Colonic mucosa (tissue), 4 donors: ENCODE measurements around the gene MN1. TPM values are rescaled to one million over a fixed set of nuclear protein-coding genes. Genes with fewer than 3 reads are reported as not detected.

Experiments
- DNase-seq: peaks from one replicate; pipeline ENCODE4 v3.0.0-alpha.2; 2020
- H3K27ac ChIP-seq: fragments of 200-600 bp; one replicate; pipeline ENCODE4 v1.8.0; 2021
- H3K27me3 ChIP-seq: fragments of 200-600 bp; one replicate; pipeline ENCODE4 v1.8.0; 2021
- H3K36me3 ChIP-seq: fragments of 200-600 bp; one replicate; pipeline ENCODE4 v1.8.0; 2021
- H3K4me1 ChIP-seq: fragments of 200-600 bp; one replicate; pipeline ENCODE4 v1.8.0; 2021; ENCODE audit warnings: mild to moderate bottlenecking
- H3K4me3 ChIP-seq: fragments of 200-600 bp; one replicate; pipeline ENCODE4 v1.8.0; 2021
- H3K9ac ChIP-seq, 2 donors: one replicate each; pipeline ENCODE4 v1.7.0; 2013; ENCODE audit warnings: control low read depth in 2 of 2, low read depth in 2 of 2, low read length in 2 of 2
- H3K9me3 ChIP-seq: fragments of 200-600 bp; one replicate; pipeline ENCODE4 v1.8.0; 2021
- CTCF ChIP-seq: fragments of 200-600 bp; IDR thresholded peaks from one replicate; pipeline ENCODE4 v1.8.0; 2022; ENCODE audit warnings: antibody characterized with exemption, mild to moderate bottlenecking
- intact Hi-C: fragments of 100-400 bp; cut with DNase I; formaldehyde crosslinking; loops from one replicate; pipeline ENCODE4 v1.14.1; 2022
- total RNA-seq, 2 donors: library from RNA; stranded (reverse); fragmentation: NEBNext Ultra II Directional in 1 of 2; extraction: Animal tissue kit (Norgen Biotek cat#: 25700) in 1 of 2; gene quantifications; one replicate each; pipeline ENCODE4 v1.2.1, GENCODE V29; 2021
- donor health status: healthy.
- donor health status: DM: no; HTN: no; CAD: no.
- donor health status: DM: no; HTN: no; CAD: no.

MN1 gene
- total RNA-seq, 2 donors from 2014 or later: 0.67 to 1.5 TPM

GRCh38 chr22:27834364-27835185 lies 33.0 kb upstream of the MN1 start:
- Histone ChIP-seq H3K27me3 (no peaks in the 10 kb centered on the region), H3K27ac (no peak overlapping the region), H3K9me3 (no peaks in the 10 kb centered on the region), H3K36me3 (no peaks in the 10 kb centered on the region), H3K9ac (no peak overlapping the region), H3K4me3 (no peak overlapping the region), H3K4me1 (no peaks in the 10 kb centered on the region)
- no peak for TF ChIP-seq CTCF
- DNase-seq: no peak
- intact Hi-C loops: no loop called here

GRCh38 chr22:27833803-27834202 lies 32.2 kb upstream of the MN1 start:
- no peak overlapping the region for H3K4me3 ChIP-seq
- intact Hi-C loops: no loop called here
- no peak for TF ChIP-seq CTCF
- DNase-seq: no peak
- H3K4me1 ChIP-seq: no peaks in the 10 kb centered on the region
- H3K36me3 ChIP-seq: no peaks in the 10 kb centered on the region
- H3K27me3 ChIP-seq: no peaks in the 10 kb centered on the region
- H3K27ac ChIP-seq: no peak overlapping the region
- H3K9ac ChIP-seq: no peak overlapping the region
- H3K9me3 ChIP-seq: no peaks in the 10 kb centered on the region

GRCh38 chr22:27832606-27833005 lies 31.1 kb upstream of the MN1 start:
- no peak for DNase-seq
- H3K4me1 ChIP-seq: no peaks in the 10 kb centered on the region
- TF ChIP-seq CTCF: no peak
- no peak overlapping the region for H3K9ac ChIP-seq
- H3K36me3 ChIP-seq: no peaks in the 10 kb centered on the region
- H3K9me3 ChIP-seq: no peaks in the 10 kb centered on the region
- no peaks in the 10 kb centered on the region for H3K27me3 ChIP-seq
- intact Hi-C loops: no loop called here
- no peak overlapping the region for H3K27ac ChIP-seq
- no peak overlapping the region for H3K4me3 ChIP-seq

GRCh38 chr22:27829620-27830019 lies 28.1 kb upstream of the MN1 start:
- no peaks in the 10 kb centered on the region for H3K27me3 ChIP-seq
- H3K4me1 ChIP-seq: no peaks in the 10 kb centered on the region
- no peak for TF ChIP-seq CTCF
- H3K9ac ChIP-seq: no peak overlapping the region
- H3K9me3 ChIP-seq: no peaks in the 10 kb centered on the region
- no peaks in the 10 kb centered on the region for H3K36me3 ChIP-seq
- no peak for DNase-seq
- intact Hi-C loops: no loop called here
- H3K27ac ChIP-seq: no peak overlapping the region
- H3K4me3 ChIP-seq: no peak overlapping the region

- H3K4me1 ChIP-seq: no peaks in the 10 kb centered on the region
- H3K9ac ChIP-seq: no peak overlapping the region
- no peaks in the 10 kb centered on the region for H3K27me3 ChIP-seq
- H3K4me3 ChIP-seq: no peak overlapping the region
- no peak for TF ChIP-seq CTCF
- H3K27ac ChIP-seq: no peak overlapping the region
- no peak for DNase-seq
- intact Hi-C loops: no loop called here
- no peaks in the 10 kb centered on the region for H3K9me3 ChIP-seq
- H3K36me3 ChIP-seq: no peaks in the 10 kb centered on the region
Measured at GRCh38 chr22:27827604-27828587, 26.3 kb upstream of the MN1 start.
